GM13977 (cell line): Measurements from ENCODE around the gene CPT2.

ENCODE experiments used
- DNase-seq: peaks from one replicate; pipeline ENCODE4 v3.0.0; 2012; ENCODE audit warnings: low spot score
- CTCF ChIP-seq: IDR thresholded peaks from 2 replicates; pipeline ENCODE4 v1.5.1; 2012; ENCODE audit warnings: mild to moderate bottlenecking, control low read depth; ENCODE audit not compliant: insufficient read depth; ENCODE audit errors: extremely low read depth, missing control alignments
- in situ Hi-C: fragments of 300-500 bp; cut with MboI; formaldehyde crosslinking; loops from one replicate; pipeline ENCODE4 v1.12.0; 2022; ENCODE audit warnings: low sequenced_read_pairs, low pct_unique_long_range_greater_than_20kb, mixed read lengths, inconsistent platforms; ENCODE audit not compliant: unreplicated experiment

CPT2 gene

GRCh38 chr1:53220962-53221286 lies 24.3 kb downstream of the CPT2 start:
- in situ Hi-C loops = no loop called here
- DNase-seq = no peak
- no peak for TF ChIP-seq CTCF

GRCh38 chr1:53237638-53238037 lies 41.0 kb downstream of the CPT2 start:
- TF ChIP-seq CTCF = no peak
- DNase-seq = peak; percentile 10
- in situ Hi-C loops = no loop called here

GRCh38 chr1:53238197-53239155 lies 41.9 kb downstream of the CPT2 start, which contains the start of gene MAGOH:
TSS of gene MAGOH (minus strand) at chr1:53238518. CDS start at chr1:53238448, 70 bp downstream.
- no peak for TF ChIP-seq CTCF
- in situ Hi-C loops = no loop called here
- peak; percentile 97 for DNase-seq

GRCh38 chr1:53241828-53242227 lies 45.2 kb downstream of the CPT2 start:
- in situ Hi-C loops = no loop called here
- no peak for DNase-seq
- no peak for TF ChIP-seq CTCF

GRCh38 chr1:53242381-53242780 lies 45.8 kb downstream of the CPT2 start:
- in situ Hi-C loops = no loop called here
- TF ChIP-seq CTCF = no peak
- no peak for DNase-seq

GRCh38 chr1:53244141-53244540 lies 47.5 kb downstream of the CPT2 start:
- in situ Hi-C loops = no loop called here
- TF ChIP-seq CTCF = no peak
- no peak for DNase-seq
